Measurements from ENCODE around the gene RAB3IP.
A peak's percentile ranks its signal among the peaks of the same experiment; 100 is the strongest.

The RAB3IP gene

GRCh38 chr12:69739287-69740191 is 879 bp downstream of the RAB3IP start:
- TF ChIP-seq CTCF (IDR thresholded peaks at IDR 0.05; ENCODE audit: borderline replicate concordance, extremely low read depth, low read length, poor library complexity, severe bottlenecking) (no peak), EZH2 (IDR thresholded peaks at IDR 0.05; ENCODE audit: borderline replicate concordance, low read depth, low read length, severe bottlenecking) (no peak)
- H2AFZ ChIP-seq (ENCODE audit: low read depth, low read length): peak overlapping the region; percentile 74
- H3K27ac ChIP-seq (ENCODE audit: low read length): peak overlapping the region; percentile 61; the same call in 1 of the 2 replicates
- H4K20me1 ChIP-seq (ENCODE audit: insufficient read depth, low read length): peaks cover 14% of the 10 kb centered on the region; the same call in 1 of the 2 replicates
- H3K4me1 ChIP-seq (ENCODE audit: insufficient read depth, low read length): peaks cover 25% of the 10 kb centered on the region
- peaks cover 15% of the 10 kb centered on the region for H3K27me3 ChIP-seq (ENCODE audit: insufficient read depth, low read length, poor library complexity)
- no peaks in the 10 kb centered on the region for H3K9me3 ChIP-seq (ENCODE audit: insufficient read depth, low read length, severe bottlenecking)
- peak; percentile 75 for ATAC-seq (ENCODE audit: insufficient read depth, low read depth)
- peaks cover 10% of the 10 kb centered on the region for H3K79me2 ChIP-seq (ENCODE audit: insufficient read depth, low read length)
- H3K4me2 ChIP-seq (ENCODE audit: insufficient read depth, low read length): peak overlapping the region; percentile 96
- H3K4me3 ChIP-seq (ENCODE audit: low read depth in 1 of 2, low read length in 2 of 2): peak overlapping the region; percentile 94 to 95
- DNase-seq: peak; percentile 79
- peak overlapping the region; percentile 74 for H3K9ac ChIP-seq (ENCODE audit: low read depth, low read length)
- H3K36me3 ChIP-seq (ENCODE audit: insufficient read depth, low read length): no peaks in the 10 kb centered on the region; the same call in 1 of the 2 replicates

GRCh38 chr12:69744109-69744508 is 5.4 kb downstream of the RAB3IP start:
- DNase-seq (no peak), ATAC-seq (ENCODE audit: insufficient read depth, low read depth) (no peak)
- peaks cover 18% of the 10 kb centered on the region for H3K4me1 ChIP-seq (ENCODE audit: insufficient read depth, low read length)
- no peak overlapping the region for H3K9ac ChIP-seq (ENCODE audit: low read depth, low read length)
- TF ChIP-seq EZH2 (IDR thresholded peaks at IDR 0.05; ENCODE audit: borderline replicate concordance, low read depth, low read length, severe bottlenecking) (no peak), CTCF (IDR thresholded peaks at IDR 0.05; ENCODE audit: borderline replicate concordance, extremely low read depth, low read length, poor library complexity, severe bottlenecking) (no peak)
- H3K9me3 ChIP-seq (ENCODE audit: insufficient read depth, low read length, severe bottlenecking): no peaks in the 10 kb centered on the region
- peaks cover 10% of the 10 kb centered on the region for H3K79me2 ChIP-seq (ENCODE audit: insufficient read depth, low read length)
- H3K27ac ChIP-seq (ENCODE audit: low read length): no peak overlapping the region
- no peak overlapping the region for H3K4me3 ChIP-seq (ENCODE audit: low read depth in 1 of 2, low read length in 2 of 2)
- H2AFZ ChIP-seq (ENCODE audit: low read depth, low read length): no peak overlapping the region
- no peaks in the 10 kb centered on the region; the same call in 1 of the 2 replicates for H3K36me3 ChIP-seq (ENCODE audit: insufficient read depth, low read length)
- no peak overlapping the region for H3K4me2 ChIP-seq (ENCODE audit: insufficient read depth, low read length)
- H4K20me1 ChIP-seq (ENCODE audit: insufficient read depth, low read length): peaks cover 17% of the 10 kb centered on the region; the same call in 1 of the 2 replicates
- H3K27me3 ChIP-seq (ENCODE audit: insufficient read depth, low read length, poor library complexity): no peaks in the 10 kb centered on the region

GRCh38 chr12:69751476-69751875 is 12.8 kb downstream of the RAB3IP start:
- Histone ChIP-seq H3K4me3 (ENCODE audit: low read depth in 1 of 2, low read length in 2 of 2) (no peak overlapping the region), H3K79me2 (ENCODE audit: insufficient read depth, low read length) (peaks cover 6% of the 10 kb centered on the region; the same call in 1 of the 2 replicates), H3K36me3 (ENCODE audit: insufficient read depth, low read length) (peaks cover 13% of the 10 kb centered on the region), H3K4me2 (ENCODE audit: insufficient read depth, low read length) (no peak overlapping the region), H3K27me3 (ENCODE audit: insufficient read depth, low read length, poor library complexity) (no peaks in the 10 kb centered on the region), H3K4me1 (ENCODE audit: insufficient read depth, low read length) (no peaks in the 10 kb centered on the region), H3K9ac (ENCODE audit: low read depth, low read length) (no peak overlapping the region), H3K27ac (ENCODE audit: low read length) (no peak overlapping the region), H4K20me1 (ENCODE audit: insufficient read depth, low read length) (no peaks in the 10 kb centered on the region), H3K9me3 (ENCODE audit: insufficient read depth, low read length, severe bottlenecking) (no peaks in the 10 kb centered on the region), H2AFZ (ENCODE audit: low read depth, low read length) (no peak overlapping the region)
- ATAC-seq (ENCODE audit: insufficient read depth, low read depth) (no peak), DNase-seq (no peak)
- TF ChIP-seq EZH2 (IDR thresholded peaks at IDR 0.05; ENCODE audit: borderline replicate concordance, low read depth, low read length, severe bottlenecking) (no peak), CTCF (IDR thresholded peaks at IDR 0.05; ENCODE audit: borderline replicate concordance, extremely low read depth, low read length, poor library complexity, severe bottlenecking) (no peak)
